OCI-LY3 (cell line): ENCODE measurements around the gene PZP.

Experiments
- EZH2phosphoT487 ChIP-seq: fragments of 200-600 bp; shearing (Covaris generic); IDR thresholded peaks from 2 replicates; pipeline ENCODE4 v1.6.1; 2018; ENCODE audit warnings: antibody characterized with exemption, mixed run types, low read depth
- TF ChIP-seq, protein P1 (sequence below): fragments of 200-600, 300-600 bp; sonication (generic); IDR thresholded peaks from 2 replicates; pipeline ENCODE4 v1.5.1; 2014; ENCODE audit warnings: antibody characterized with exemption, low read length, low read depth

DNA sequence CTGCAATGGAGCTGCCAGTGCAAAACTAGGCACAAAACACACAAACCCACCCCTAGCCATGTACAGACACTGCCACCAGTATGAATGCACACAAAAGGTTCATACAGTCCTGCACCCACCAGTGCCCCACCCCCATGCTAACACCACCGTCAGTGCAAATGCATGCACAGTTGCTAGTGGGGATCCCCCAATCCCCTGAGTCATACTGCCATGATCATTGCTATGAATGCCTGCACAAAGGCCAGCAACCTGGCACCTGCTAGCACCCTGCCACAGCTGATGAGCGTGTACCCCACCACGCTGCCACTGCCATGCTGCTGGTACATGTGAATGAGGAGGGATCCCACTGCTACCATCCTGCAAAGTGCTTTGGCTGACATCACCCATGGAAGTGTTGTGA is 23.9 kb downstream of the PZP start:
- TF ChIP-seq, protein P1, sequence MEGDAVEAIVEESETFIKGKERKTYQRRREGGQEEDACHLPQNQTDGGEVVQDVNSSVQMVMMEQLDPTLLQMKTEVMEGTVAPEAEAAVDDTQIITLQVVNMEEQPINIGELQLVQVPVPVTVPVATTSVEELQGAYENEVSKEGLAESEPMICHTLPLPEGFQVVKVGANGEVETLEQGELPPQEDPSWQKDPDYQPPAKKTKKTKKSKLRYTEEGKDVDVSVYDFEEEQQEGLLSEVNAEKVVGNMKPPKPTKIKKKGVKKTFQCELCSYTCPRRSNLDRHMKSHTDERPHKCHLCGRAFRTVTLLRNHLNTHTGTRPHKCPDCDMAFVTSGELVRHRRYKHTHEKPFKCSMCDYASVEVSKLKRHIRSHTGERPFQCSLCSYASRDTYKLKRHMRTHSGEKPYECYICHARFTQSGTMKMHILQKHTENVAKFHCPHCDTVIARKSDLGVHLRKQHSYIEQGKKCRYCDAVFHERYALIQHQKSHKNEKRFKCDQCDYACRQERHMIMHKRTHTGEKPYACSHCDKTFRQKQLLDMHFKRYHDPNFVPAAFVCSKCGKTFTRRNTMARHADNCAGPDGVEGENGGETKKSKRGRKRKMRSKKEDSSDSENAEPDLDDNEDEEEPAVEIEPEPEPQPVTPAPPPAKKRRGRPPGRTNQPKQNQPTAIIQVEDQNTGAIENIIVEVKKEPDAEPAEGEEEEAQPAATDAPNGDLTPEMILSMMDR, result no peak
- no peak for TF ChIP-seq EZH2phosphoT487
